Karpas-422 (cell line): ENCODE data around the gene STARD9. TPM values are rescaled to one million over a fixed set of nuclear protein-coding genes. Genes with fewer than 3 reads are reported as not detected.

ENCODE experiments used
- DNase-seq: peaks from one replicate; pipeline ENCODE4 v3.0.0-alpha.2; 2015
- H2AFZ ChIP-seq: fragments of 200-600 bp; sonication (generic); 2 replicates; pipeline ENCODE4 v1.6.1; 2014; ENCODE audit warnings: antibody characterized with exemption, low read length, mixed read lengths
- H3K27ac ChIP-seq: fragments of 200-600 bp; sonication (generic); 2 replicates; pipeline ENCODE4 v1.5.1; 2014; ENCODE audit warnings: mild to moderate bottlenecking, low read length, moderate library complexity
- H3K27me3 ChIP-seq: fragments of 200-600 bp; sonication (generic); 2 replicates; pipeline ENCODE4 v1.6.1; 2014; ENCODE audit warnings: low read length, mixed read lengths
- H3K36me3 ChIP-seq: fragments of 200-600 bp; sonication (generic); 2 replicates; pipeline ENCODE4 v1.6.1; 2014; ENCODE audit warnings: low read length, mixed read lengths; ENCODE audit not compliant: insufficient read depth
- H3K4me1 ChIP-seq: fragments of 200-600 bp; sonication (generic); 2 replicates; pipeline ENCODE4 v1.6.1; 2014; ENCODE audit warnings: mild to moderate bottlenecking, low read length, mixed read lengths
- H3K4me2 ChIP-seq: fragments of 200-600 bp; sonication (generic); 2 replicates; pipeline ENCODE4 v1.6.1; 2014; ENCODE audit warnings: low read length, low read depth, mild to moderate bottlenecking; ENCODE audit not compliant: poor library complexity, severe bottlenecking
- H3K4me3 ChIP-seq: fragments of 200-600 bp; sonication (generic); 2 replicates; pipeline ENCODE4 v1.5.1; 2014; ENCODE audit warnings: mild to moderate bottlenecking, antibody characterized with exemption, low read length, mixed read lengths
- H3K79me2 ChIP-seq: fragments of 200-600 bp; sonication (generic); 2 replicates; pipeline ENCODE4 v1.6.1; 2014; ENCODE audit warnings: mild to moderate bottlenecking, low read length, mixed read lengths
- H3K9ac ChIP-seq: fragments of 200-600 bp; sonication (generic); 2 replicates; pipeline ENCODE4 v1.6.0; 2014; ENCODE audit warnings: low read length
- H3K9me2 ChIP-seq: fragments of 200-600 bp; sonication (generic), shearing (Covaris generic); replicated peaks from 2 replicates; pipeline ENCODE4 v1.6.0; 2014; ENCODE audit warnings: mild to moderate bottlenecking, low read length, moderate library complexity; ENCODE audit not compliant: insufficient read depth
- H3K9me3 ChIP-seq: fragments of 300-700, 200-600 bp; sonication (generic); 2 replicates; pipeline ENCODE4 v1.6.1; 2014; ENCODE audit warnings: low read length, mixed read lengths
- H4K20me1 ChIP-seq: fragments of 200-600 bp; sonication (generic); 2 replicates; pipeline ENCODE4 v1.6.1; 2014; ENCODE audit warnings: mild to moderate bottlenecking, antibody characterized with exemption, low read length, low read depth; ENCODE audit not compliant: insufficient read depth
- total RNA-seq: library from RNA; depleted of rRNA; stranded (reverse); fragments of >200 nt; shearing (Covaris generic); gene quantifications from 2 replicates; pipeline ENCODE4 v1.2.3, GENCODE V29; 2014; ENCODE audit warnings: low replicate concordance

Gene STARD9
- total RNA-seq, 1 experiment from 2014 or later: 0.37 TPM

- H2AFZ ChIP-seq: no peak overlapping the region
- H3K36me3 ChIP-seq: no peaks in the 10 kb centered on the region
- no peaks in the 10 kb centered on the region for H3K9me2 ChIP-seq
- H3K9ac ChIP-seq: no peak overlapping the region
- no peak overlapping the region for H3K4me2 ChIP-seq
- no peak overlapping the region for H3K4me3 ChIP-seq
- H3K79me2 ChIP-seq: no peaks in the 10 kb centered on the region
- no peaks in the 10 kb centered on the region for H3K27me3 ChIP-seq
- no peaks in the 10 kb centered on the region for H4K20me1 ChIP-seq
- H3K27ac ChIP-seq: no peak overlapping the region
- H3K9me3 ChIP-seq: no peaks in the 10 kb centered on the region
- DNase-seq: no peak
- peaks cover 13% of the 10 kb centered on the region for H3K4me1 ChIP-seq
Observed at GRCh38 chr15:42611532-42611931, 36.1 kb downstream of the STARD9 start.

GRCh38 chr15:42612367-42612912 lies 37.0 kb downstream of the STARD9 start:
- no peaks in the 10 kb centered on the region for H3K79me2 ChIP-seq
- H3K27ac ChIP-seq: no peak overlapping the region
- H3K9ac ChIP-seq: no peak overlapping the region
- H2AFZ ChIP-seq: no peak overlapping the region
- H3K9me2 ChIP-seq: no peaks in the 10 kb centered on the region
- no peak overlapping the region for H3K4me3 ChIP-seq
- H3K4me1 ChIP-seq: peaks cover 13% of the 10 kb centered on the region
- H3K4me2 ChIP-seq: no peak overlapping the region
- no peaks in the 10 kb centered on the region for H4K20me1 ChIP-seq
- no peaks in the 10 kb centered on the region for H3K36me3 ChIP-seq
- H3K27me3 ChIP-seq: no peaks in the 10 kb centered on the region
- DNase-seq: no peak
- no peaks in the 10 kb centered on the region for H3K9me3 ChIP-seq

GRCh38 chr15:42616107-42616506 lies 40.7 kb downstream of the STARD9 start:
- no peaks in the 10 kb centered on the region for H3K4me1 ChIP-seq
- H3K4me3 ChIP-seq: no peak overlapping the region
- H3K9me2 ChIP-seq: no peaks in the 10 kb centered on the region
- H3K79me2 ChIP-seq: no peaks in the 10 kb centered on the region
- no peaks in the 10 kb centered on the region for H4K20me1 ChIP-seq
- H3K27ac ChIP-seq: no peak overlapping the region
- H3K36me3 ChIP-seq: no peaks in the 10 kb centered on the region
- no peak overlapping the region for H3K9ac ChIP-seq
- no peak overlapping the region for H2AFZ ChIP-seq
- H3K27me3 ChIP-seq: no peaks in the 10 kb centered on the region
- H3K4me2 ChIP-seq: no peak overlapping the region
- no peak for DNase-seq
- H3K9me3 ChIP-seq: no peaks in the 10 kb centered on the region

DNA sequence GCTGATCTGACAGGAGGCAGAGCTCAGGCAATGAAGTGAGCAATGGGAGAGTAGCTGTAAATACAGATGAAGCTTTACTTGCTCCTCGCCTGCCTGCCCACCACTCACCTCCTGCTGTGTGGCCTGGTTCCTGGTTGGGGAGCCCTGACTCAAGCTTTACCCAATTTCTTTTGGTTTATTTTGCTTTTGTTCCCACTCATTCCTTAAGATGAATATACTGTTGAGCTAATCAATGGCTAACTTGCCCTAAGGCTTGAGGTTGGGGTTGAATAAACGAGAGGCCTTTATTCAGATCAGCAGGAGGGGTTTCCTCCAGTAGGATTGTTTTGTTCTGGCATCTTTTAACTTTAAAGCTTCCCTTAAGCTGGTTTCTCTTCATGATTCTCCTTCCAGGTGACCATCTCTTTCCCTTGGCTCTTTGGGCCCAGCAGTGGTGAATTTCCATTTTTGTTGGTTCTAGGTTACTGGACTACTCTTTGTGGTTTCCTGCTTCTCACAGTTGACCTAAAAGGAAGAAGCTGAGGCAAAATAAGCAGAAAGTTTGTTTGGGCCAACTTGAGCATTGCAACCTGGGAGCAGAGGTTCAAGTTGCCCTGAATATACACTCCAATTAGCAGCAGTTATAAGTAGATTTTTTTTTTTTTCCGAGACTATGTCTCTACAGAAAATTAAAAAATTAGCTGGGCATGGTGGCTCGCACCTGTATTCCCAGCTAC lies 44.4 kb downstream of the STARD9 start:
- H2AFZ ChIP-seq: no peak overlapping the region
- H3K4me2 ChIP-seq: no peak overlapping the region
- H3K9me2 ChIP-seq: no peaks in the 10 kb centered on the region
- no peaks in the 10 kb centered on the region for H3K79me2 ChIP-seq
- no peaks in the 10 kb centered on the region for H3K36me3 ChIP-seq
- no peak for DNase-seq
- H3K4me3 ChIP-seq: no peak overlapping the region
- no peaks in the 10 kb centered on the region for H3K9me3 ChIP-seq
- no peak overlapping the region for H3K9ac ChIP-seq
- no peak overlapping the region for H3K27ac ChIP-seq
- H3K4me1 ChIP-seq: no peaks in the 10 kb centered on the region
- no peaks in the 10 kb centered on the region for H3K27me3 ChIP-seq
- no peaks in the 10 kb centered on the region for H4K20me1 ChIP-seq

DNA sequence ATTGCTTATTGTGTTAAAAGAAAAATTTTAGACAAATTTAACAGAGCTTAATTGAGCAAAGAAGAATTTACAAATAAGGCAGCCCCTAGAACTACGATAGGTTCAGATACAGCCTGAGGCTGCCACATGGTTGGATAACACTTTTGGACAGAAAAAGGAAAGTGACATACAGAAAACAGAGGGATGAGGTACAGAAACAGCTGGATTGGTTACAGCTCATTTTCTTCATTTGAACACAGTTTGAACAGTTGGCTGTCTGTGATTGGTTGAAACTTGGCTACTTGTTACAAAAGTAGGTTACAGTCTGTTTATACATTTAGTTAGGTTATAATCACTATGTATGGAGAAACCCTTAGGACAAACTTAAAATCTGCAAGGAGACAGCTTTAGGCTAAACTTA lies 46.0 kb downstream of the STARD9 start:
- DNase-seq: no peak
- no peak overlapping the region for H3K9ac ChIP-seq
- no peak overlapping the region for H3K27ac ChIP-seq
- H3K79me2 ChIP-seq: no peaks in the 10 kb centered on the region
- H2AFZ ChIP-seq: no peak overlapping the region
- no peaks in the 10 kb centered on the region for H4K20me1 ChIP-seq
- H3K4me2 ChIP-seq: no peak overlapping the region
- H3K9me2 ChIP-seq: no peaks in the 10 kb centered on the region
- H3K4me3 ChIP-seq: no peak overlapping the region
- H3K9me3 ChIP-seq: no peaks in the 10 kb centered on the region
- no peaks in the 10 kb centered on the region for H3K36me3 ChIP-seq
- no peaks in the 10 kb centered on the region for H3K4me1 ChIP-seq
- no peaks in the 10 kb centered on the region for H3K27me3 ChIP-seq

- no peaks in the 10 kb centered on the region for H3K9me2 ChIP-seq
- H2AFZ ChIP-seq: no peak overlapping the region
- H3K9ac ChIP-seq: no peak overlapping the region
- H3K9me3 ChIP-seq: no peaks in the 10 kb centered on the region
- DNase-seq: no peak
- no peak overlapping the region for H3K27ac ChIP-seq
- no peak overlapping the region for H3K4me3 ChIP-seq
- no peak overlapping the region for H3K4me2 ChIP-seq
- H3K27me3 ChIP-seq: no peaks in the 10 kb centered on the region
- H3K79me2 ChIP-seq: no peaks in the 10 kb centered on the region
- H3K4me1 ChIP-seq: no peaks in the 10 kb centered on the region
- no peaks in the 10 kb centered on the region for H3K36me3 ChIP-seq
- H4K20me1 ChIP-seq: no peaks in the 10 kb centered on the region
Observed at GRCh38 chr15:42621996-42622925, 46.9 kb downstream of the STARD9 start.

GRCh38 chr15:42623951-42624350 lies 48.5 kb downstream of the STARD9 start:
- no peaks in the 10 kb centered on the region for H3K4me1 ChIP-seq
- no peak overlapping the region for H3K4me2 ChIP-seq
- H3K36me3 ChIP-seq: no peaks in the 10 kb centered on the region
- no peak overlapping the region for H3K27ac ChIP-seq
- H3K4me3 ChIP-seq: no peak overlapping the region
- H2AFZ ChIP-seq: no peak overlapping the region
- H3K79me2 ChIP-seq: no peaks in the 10 kb centered on the region
- no peaks in the 10 kb centered on the region for H3K9me2 ChIP-seq
- no peaks in the 10 kb centered on the region for H4K20me1 ChIP-seq
- no peaks in the 10 kb centered on the region for H3K9me3 ChIP-seq
- H3K27me3 ChIP-seq: no peaks in the 10 kb centered on the region
- no peak overlapping the region for H3K9ac ChIP-seq
- no peak for DNase-seq

- Histone ChIP-seq H2AFZ (no peak overlapping the region), H3K4me2 (no peak overlapping the region), H3K9me2 (no peaks in the 10 kb centered on the region), H3K27me3 (no peaks in the 10 kb centered on the region), H3K4me1 (0 out of 2 replicates have a peak, but pooled peaks cover 4% of the 10 kb centered on the region), H3K36me3 (no peaks in the 10 kb centered on the region), H3K9me3 (no peaks in the 10 kb centered on the region), H4K20me1 (no peaks in the 10 kb centered on the region), H3K9ac (no peak overlapping the region), H3K4me3 (no peak overlapping the region), H3K79me2 (no peaks in the 10 kb centered on the region), H3K27ac (no peak overlapping the region)
- no peak for DNase-seq
Observed at GRCh38 chr15:42627485-42627884, 52.1 kb downstream of the STARD9 start.
